GM03348 (cell line): Measurements from ENCODE around the gene ARL5A.
A peak's percentile ranks its signal among the peaks of the same experiment; 100 is the strongest.
"Not testable (repeated sequence)": the region's sequence is repeated elsewhere in the genome, so short reads cannot be mapped to it uniquely, and the experiment has no call there.

Experiments used
- DNase-seq: peaks from one replicate; pipeline ENCODE4 v3.0.0; 2012; ENCODE audit warnings: low spot score

The ARL5A gene

GRCh38 chr2:151795646-151796240 lies 32.5 kb downstream of the ARL5A start:
- DNase-seq = peak; percentile 34

- DNase-seq = not testable (repeated sequence)
These were observed 33.8 kb downstream of the ARL5A start for GRCh38 chr2:151794422-151794821.

GRCh38 chr2:151793123-151793522 lies 35.1 kb downstream of the ARL5A start:
- DNase-seq = no peak

GRCh38 chr2:151792589-151792988 lies 35.6 kb downstream of the ARL5A start:
- DNase-seq = no peak

- no peak for DNase-seq
These were observed 36.7 kb downstream of the ARL5A start for GRCh38 chr2:151791545-151791944.

- no peak for DNase-seq
These were observed 37.5 kb downstream of the ARL5A start for GRCh38 chr2:151790689-151791088.

GRCh38 chr2:151789055-151789834 lies 39.0 kb downstream of the ARL5A start:
- no peak for DNase-seq

GRCh38 chr2:151786483-151786882 lies 41.7 kb downstream of the ARL5A start:
- DNase-seq = no peak

- no peak for DNase-seq
These were observed 42.1 kb downstream of the ARL5A start for GRCh38 chr2:151786077-151786476.

GRCh38 chr2:151783133-151783520 lies 45.1 kb downstream of the ARL5A start:
- DNase-seq = no peak

- no peak for DNase-seq
These were observed 45.7 kb downstream of the ARL5A start for GRCh38 chr2:151782378-151783132.

- DNase-seq = no peak
These were observed 46.6 kb downstream of the ARL5A start for GRCh38 chr2:151781642-151782041.

GRCh38 chr2:151780938-151781337 lies 47.3 kb downstream of the ARL5A start:
- no peak for DNase-seq

GRCh38 chr2:151777935-151778334 lies 50.3 kb downstream of the ARL5A start:
- DNase-seq = no peak

GRCh38 chr2:151777487-151777886 lies 50.7 kb downstream of the ARL5A start:
- DNase-seq = no peak

- no peak for DNase-seq
These were observed 51.9 kb downstream of the ARL5A start for GRCh38 chr2:151776367-151776766.

- no peak for DNase-seq
These were observed 53.0 kb downstream of the ARL5A start for GRCh38 chr2:151775057-151775740.

- DNase-seq = peak; percentile 40
These were observed 53.7 kb downstream of the ARL5A start for GRCh38 chr2:151774506-151774905.

GRCh38 chr2:151771599-151772358 lies 56.4 kb downstream of the ARL5A start:
- peak; percentile 40 for DNase-seq

GRCh38 chr2:151770995-151771394 lies 57.2 kb downstream of the ARL5A start:
- DNase-seq = no peak

GRCh38 chr2:151769606-151770005 lies 58.6 kb downstream of the ARL5A start:
- DNase-seq = no peak

GRCh38 chr2:151767536-151767935 lies 60.7 kb downstream of the ARL5A start:
- DNase-seq = no peak
